Endothelial cell of umbilical vein (primary cell): Measurements from ENCODE around the gene FMO1.

Experiments used
- CTCF ChIP-seq, 2 donors: IDR thresholded peaks; 1 replicate in 1 of 2; 2 replicates in 1 of 2; pipeline ENCODE4 v1.5.1; 2011; ENCODE audit warnings: low read length in 2 of 2, mild to moderate bottlenecking in 2 of 2, moderate library complexity in 2 of 2, control low read depth in 1 of 2, inconsistent platforms in 1 of 2, low read depth in 1 of 2; ENCODE audit not compliant: insufficient read depth in 1 of 2; ENCODE audit errors: extremely low read depth in 1 of 2
- EZH2 ChIP-seq: IDR thresholded peaks from 2 replicates; pipeline ENCODE4 v1.6.1; 2012; ENCODE audit warnings: borderline replicate concordance, low read depth, mild to moderate bottlenecking, moderate library complexity, low read length, inconsistent platforms; ENCODE audit not compliant: severe bottlenecking
- MAX ChIP-seq: IDR thresholded peaks from 2 replicates; pipeline ENCODE4 v1.6.1; 2011; ENCODE audit not compliant: insufficient read depth, insufficient read length

GRCh38 chr1:171267391-171267790 is 19.1 kb downstream of the FMO1 start:
- no peak for TF ChIP-seq CTCF (IDR thresholded peaks at IDR 0.05; ENCODE audit: extremely low read depth in 1 of 2, insufficient read depth in 1 of 2, low read depth in 1 of 2, low read length in 2 of 2)
- no peak for TF ChIP-seq EZH2
- TF ChIP-seq MAX = no peak
